ENCODE data around the gene LRP1B.

The LRP1B gene

GRCh38 chr2:140187086-140187485 lies 1943.7 kb downstream of the LRP1B start:
- no peak for TF ChIP-seq CTCF (IDR thresholded peaks at IDR 0.05; ENCODE audit: low read depth, low read length, missing control alignments)

GRCh38 chr2:140186313-140186712 lies 1944.5 kb downstream of the LRP1B start:
- H3K4me3 ChIP-seq (replicated peaks; ENCODE audit: low read depth, low read length) = no peak overlapping the region
- DNase-seq (ENCODE audit: extremely low read depth, low read depth) = no peak
- TF ChIP-seq CTCF (IDR thresholded peaks at IDR 0.05; ENCODE audit: low read depth, low read length, missing control alignments) = no peak

More at GRCh38 chr2:140187086-140187485, 1943.7 kb downstream of the LRP1B start:
- H3K4me3 ChIP-seq (replicated peaks; ENCODE audit: low read depth, low read length) = no peak overlapping the region
- DNase-seq (ENCODE audit: extremely low read depth, low read depth) = no peak

- no peak overlapping the region for H3K4me3 ChIP-seq (replicated peaks; ENCODE audit: low read depth, low read length)
- DNase-seq (ENCODE audit: extremely low read depth, low read depth) = no peak
- TF ChIP-seq CTCF (IDR thresholded peaks at IDR 0.05; ENCODE audit: low read depth, low read length, missing control alignments) = no peak
Measured at GRCh38 chr2:140185076-140185475, 1945.7 kb downstream of the LRP1B start.

- no peak for DNase-seq (ENCODE audit: extremely low read depth, low read depth)
- TF ChIP-seq CTCF (IDR thresholded peaks at IDR 0.05; ENCODE audit: low read depth, low read length, missing control alignments) = no peak
- no peak overlapping the region for H3K4me3 ChIP-seq (replicated peaks; ENCODE audit: low read depth, low read length)
Measured at GRCh38 chr2:140183056-140183765, 1947.6 kb downstream of the LRP1B start.
